ENCODE data around the gene IGF2BP2.

Gene IGF2BP2

DNA sequence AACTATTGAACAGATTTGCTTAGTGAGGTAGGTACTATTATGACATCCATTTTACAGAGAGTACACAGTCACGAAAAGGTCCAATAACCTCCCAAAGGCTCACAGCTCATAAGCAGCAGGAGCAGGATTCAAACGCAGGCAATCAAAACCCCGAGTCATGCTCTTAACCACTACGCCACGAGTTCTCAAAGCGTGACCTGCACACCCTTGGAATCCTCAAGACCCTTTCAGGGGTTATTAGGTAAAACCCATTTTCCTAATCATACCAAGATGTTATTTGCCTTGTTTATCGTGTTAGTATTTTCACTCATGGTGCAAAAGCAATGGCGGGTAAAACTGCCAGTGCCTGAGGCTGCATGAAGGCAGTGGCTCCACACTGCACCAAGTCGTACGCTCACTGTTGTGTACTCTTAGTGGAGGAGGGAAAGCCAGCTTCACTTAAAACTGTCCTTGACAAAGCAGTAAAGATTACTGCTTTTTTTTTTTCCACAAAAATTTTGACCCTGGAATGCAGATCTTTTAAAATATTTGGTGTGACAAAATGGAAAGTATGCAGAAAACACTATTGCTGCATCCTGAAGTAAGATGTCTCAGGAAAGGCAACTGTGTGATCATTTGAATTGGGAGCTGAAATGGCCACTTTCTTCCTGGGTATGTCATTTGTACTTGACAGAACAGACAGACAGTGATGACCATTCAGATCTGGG, 96.1 kb downstream of the IGF2BP2 start:
- no peak for DNase-seq (ENCODE audit: low read depth in 1 of 2, low spot score in 1 of 2)
- TF ChIP-seq CTCF (IDR thresholded peaks at IDR 0.05; ENCODE audit: insufficient read depth, low read length) = no peak
- TF ChIP-seq POLR2AphosphoS5 (IDR thresholded peaks at IDR 0.05; ENCODE audit: low read depth) = no peak
- no peak for TF ChIP-seq SPI1 (IDR thresholded peaks at IDR 0.05; ENCODE audit: borderline replicate concordance, low read depth)
- no peak for TF ChIP-seq GABPA (IDR thresholded peaks at IDR 0.05; ENCODE audit: low read depth)
- TF ChIP-seq, protein P1, sequence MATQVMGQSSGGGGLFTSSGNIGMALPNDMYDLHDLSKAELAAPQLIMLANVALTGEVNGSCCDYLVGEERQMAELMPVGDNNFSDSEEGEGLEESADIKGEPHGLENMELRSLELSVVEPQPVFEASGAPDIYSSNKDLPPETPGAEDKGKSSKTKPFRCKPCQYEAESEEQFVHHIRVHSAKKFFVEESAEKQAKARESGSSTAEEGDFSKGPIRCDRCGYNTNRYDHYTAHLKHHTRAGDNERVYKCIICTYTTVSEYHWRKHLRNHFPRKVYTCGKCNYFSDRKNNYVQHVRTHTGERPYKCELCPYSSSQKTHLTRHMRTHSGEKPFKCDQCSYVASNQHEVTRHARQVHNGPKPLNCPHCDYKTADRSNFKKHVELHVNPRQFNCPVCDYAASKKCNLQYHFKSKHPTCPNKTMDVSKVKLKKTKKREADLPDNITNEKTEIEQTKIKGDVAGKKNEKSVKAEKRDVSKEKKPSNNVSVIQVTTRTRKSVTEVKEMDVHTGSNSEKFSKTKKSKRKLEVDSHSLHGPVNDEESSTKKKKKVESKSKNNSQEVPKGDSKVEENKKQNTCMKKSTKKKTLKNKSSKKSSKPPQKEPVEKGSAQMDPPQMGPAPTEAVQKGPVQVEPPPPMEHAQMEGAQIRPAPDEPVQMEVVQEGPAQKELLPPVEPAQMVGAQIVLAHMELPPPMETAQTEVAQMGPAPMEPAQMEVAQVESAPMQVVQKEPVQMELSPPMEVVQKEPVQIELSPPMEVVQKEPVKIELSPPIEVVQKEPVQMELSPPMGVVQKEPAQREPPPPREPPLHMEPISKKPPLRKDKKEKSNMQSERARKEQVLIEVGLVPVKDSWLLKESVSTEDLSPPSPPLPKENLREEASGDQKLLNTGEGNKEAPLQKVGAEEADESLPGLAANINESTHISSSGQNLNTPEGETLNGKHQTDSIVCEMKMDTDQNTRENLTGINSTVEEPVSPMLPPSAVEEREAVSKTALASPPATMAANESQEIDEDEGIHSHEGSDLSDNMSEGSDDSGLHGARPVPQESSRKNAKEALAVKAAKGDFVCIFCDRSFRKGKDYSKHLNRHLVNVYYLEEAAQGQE (IDR thresholded peaks at IDR 0.05; ENCODE audit: insufficient replicate concordance, low read depth) = no peak
- Histone ChIP-seq H3K27ac (replicated peaks) (no peak overlapping the region), H3K27me3 (ENCODE audit: insufficient read depth, poor library complexity, severe bottlenecking) (no peaks in the 10 kb centered on the region), H3K4me3 (replicated peaks; ENCODE audit: insufficient read depth, low read length) (no peak overlapping the region)

DNA sequence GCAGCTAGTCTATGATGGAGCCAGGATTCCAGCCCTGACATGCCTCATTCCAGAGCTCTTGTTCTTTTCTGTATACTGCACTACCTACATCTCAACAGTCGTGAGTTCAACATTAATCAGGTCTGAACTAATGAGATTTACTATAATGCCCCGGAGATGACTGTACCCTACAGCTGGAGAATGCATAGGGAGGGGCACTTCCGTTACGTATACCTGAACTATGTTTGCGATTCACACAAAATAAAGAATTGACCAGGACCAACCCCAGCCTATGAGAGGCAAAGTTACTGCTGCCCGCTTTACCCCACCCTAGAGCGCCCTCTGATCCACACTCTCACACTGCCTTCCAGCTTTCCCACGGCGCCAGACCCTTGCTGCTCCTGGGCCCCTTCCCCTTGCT, 97.0 kb downstream of the IGF2BP2 start:
- H3K4me3 ChIP-seq (replicated peaks; ENCODE audit: insufficient read depth, low read length) = no peak overlapping the region
- no peak overlapping the region for H3K27ac ChIP-seq (replicated peaks)
- H3K27me3 ChIP-seq (ENCODE audit: insufficient read depth, poor library complexity, severe bottlenecking) = no peaks in the 10 kb centered on the region
- DNase-seq (ENCODE audit: low read depth in 1 of 2, low spot score in 1 of 2) = no peak
- TF ChIP-seq POLR2AphosphoS5 (IDR thresholded peaks at IDR 0.05; ENCODE audit: low read depth) (no peak), GABPA (IDR thresholded peaks at IDR 0.05; ENCODE audit: low read depth) (no peak), SPI1 (IDR thresholded peaks at IDR 0.05; ENCODE audit: borderline replicate concordance, low read depth) (no peak), CTCF (IDR thresholded peaks at IDR 0.05; ENCODE audit: insufficient read depth, low read length) (no peak)
- TF ChIP-seq, protein P1 (IDR thresholded peaks at IDR 0.05; ENCODE audit: insufficient replicate concordance, low read depth) = no peak

DNA sequence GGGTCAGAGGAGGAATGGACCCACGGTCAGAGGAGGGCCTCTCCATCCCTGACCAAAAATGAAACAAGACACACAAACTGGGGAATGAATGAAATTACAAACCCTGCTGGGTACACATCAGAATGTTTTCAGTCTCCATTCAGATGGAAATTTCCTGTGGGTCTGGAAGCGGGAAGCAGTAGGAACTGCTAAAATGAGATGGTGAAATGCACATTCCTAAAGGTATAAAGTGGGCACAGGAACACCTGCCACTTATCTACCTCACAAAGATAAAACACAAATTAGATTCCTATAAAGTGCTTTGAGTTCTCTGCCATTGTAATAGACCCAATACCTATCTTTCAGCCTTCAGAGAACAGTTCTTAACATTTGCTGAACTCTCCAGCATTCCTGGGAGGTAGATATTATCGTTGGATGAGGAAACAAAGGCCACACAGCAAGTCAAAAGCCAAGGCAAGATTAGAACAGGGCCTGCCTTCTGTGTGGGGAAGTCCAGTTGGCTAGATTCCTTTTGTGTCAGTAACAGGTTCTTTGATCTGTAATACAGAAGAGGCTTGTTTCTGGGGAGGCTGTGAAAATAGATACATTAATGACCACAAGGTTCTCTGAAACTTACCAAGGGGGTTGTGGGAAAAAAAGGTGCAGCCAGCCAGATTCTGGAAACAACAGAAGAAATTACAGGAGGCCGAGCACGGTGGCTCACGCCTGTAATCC, 98.4 kb downstream of the IGF2BP2 start:
- no peak overlapping the region for H3K4me3 ChIP-seq (replicated peaks; ENCODE audit: insufficient read depth, low read length)
- H3K27me3 ChIP-seq (ENCODE audit: insufficient read depth, poor library complexity, severe bottlenecking) = no peaks in the 10 kb centered on the region
- TF ChIP-seq GABPA (IDR thresholded peaks at IDR 0.05; ENCODE audit: low read depth) (no peak), POLR2AphosphoS5 (IDR thresholded peaks at IDR 0.05; ENCODE audit: low read depth) (no peak)
- TF ChIP-seq, protein P1 (IDR thresholded peaks at IDR 0.05; ENCODE audit: insufficient replicate concordance, low read depth) = no peak
- H3K27ac ChIP-seq (replicated peaks) = no peak overlapping the region
- DNase-seq (ENCODE audit: low read depth in 1 of 2, low spot score in 1 of 2) = no peak

All from HL-60 (cell line).